ENCODE measurements around the gene ANO2.
A peak's percentile ranks its signal among the peaks of the same experiment; 100 is the strongest.

ANO2 gene

GRCh38 chr12:5570416-5570815, 374.6 kb downstream of the ANO2 start:
- no peak for TF ChIP-seq CTCF (IDR thresholded peaks at IDR 0.05; ENCODE audit: low read depth, low read length)
- no peak overlapping the region for H3K4me3 ChIP-seq (ENCODE audit: low read depth, low read length)

GRCh38 chr12:5568325-5568981, 376.6 kb downstream of the ANO2 start:
- H3K4me3 ChIP-seq (ENCODE audit: low read depth, low read length) = no peak overlapping the region
- no peak for TF ChIP-seq CTCF (IDR thresholded peaks at IDR 0.05; ENCODE audit: low read depth, low read length)

- no peak for TF ChIP-seq CTCF (IDR thresholded peaks at IDR 0.05; ENCODE audit: low read depth, low read length)
- no peak overlapping the region for H3K4me3 ChIP-seq (ENCODE audit: low read depth, low read length)
Measured at GRCh38 chr12:5567016-5567725, 377.9 kb downstream of the ANO2 start.

DNA sequence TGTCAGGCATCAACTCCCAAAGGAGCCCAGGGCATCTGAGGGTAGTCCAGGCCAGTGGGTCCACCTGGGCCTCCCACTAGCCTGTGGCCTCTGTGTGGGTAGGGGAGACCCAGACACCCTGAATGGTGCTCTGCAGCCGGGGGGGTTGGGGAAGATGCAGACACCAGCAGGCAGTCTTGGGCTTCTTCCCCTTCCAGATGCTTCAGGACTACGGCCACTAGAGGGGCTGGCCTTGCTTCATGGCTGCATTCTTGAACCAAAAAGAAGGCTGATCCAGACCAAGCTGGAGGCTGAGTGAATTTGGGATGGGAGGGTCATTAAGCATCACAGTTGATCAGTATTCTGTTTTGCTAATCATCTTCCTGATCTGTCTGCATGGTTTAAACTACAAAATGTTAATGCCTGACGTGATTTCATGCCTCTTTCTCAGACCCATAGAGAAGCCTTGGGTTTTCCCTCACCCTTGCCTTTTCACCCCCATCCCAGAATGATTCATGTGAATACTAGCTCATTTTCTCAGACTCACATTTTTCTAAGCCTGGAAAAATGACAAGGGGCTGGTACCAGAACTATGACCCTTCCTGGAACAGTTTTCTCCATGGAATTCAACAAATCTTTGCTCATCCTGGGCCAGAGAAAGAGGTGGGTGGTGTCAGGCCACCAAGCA, 379.0 kb downstream of the ANO2 start:
- no peak overlapping the region for H3K4me3 ChIP-seq (ENCODE audit: low read depth, low read length)
- TF ChIP-seq CTCF (IDR thresholded peaks at IDR 0.05; ENCODE audit: low read depth, low read length) = peak; percentile 29; the same call in 1 of the 2 replicates

DNA sequence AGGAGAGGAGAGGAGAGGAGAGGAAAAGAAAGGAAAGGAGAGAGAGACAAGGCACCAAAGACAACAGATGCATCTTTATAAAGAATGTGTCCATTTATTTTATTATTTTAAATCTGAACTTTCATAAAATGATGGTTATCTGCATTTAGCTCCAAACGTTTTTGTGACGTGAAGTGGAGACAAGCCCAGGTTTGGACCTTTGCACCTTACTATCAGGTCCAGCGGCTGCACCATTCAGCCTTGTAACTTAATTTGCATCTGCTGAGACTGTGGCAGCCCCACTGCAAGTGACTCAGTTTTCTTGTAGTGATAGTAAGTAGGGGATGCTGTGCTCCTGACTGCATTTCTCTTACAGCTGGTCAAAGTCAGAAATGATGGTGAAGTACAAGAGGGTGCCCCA, 382.5 kb downstream of the ANO2 start:
- H3K4me3 ChIP-seq (ENCODE audit: low read depth, low read length) = no peak overlapping the region
- no peak for TF ChIP-seq CTCF (IDR thresholded peaks at IDR 0.05; ENCODE audit: low read depth, low read length)

DNA sequence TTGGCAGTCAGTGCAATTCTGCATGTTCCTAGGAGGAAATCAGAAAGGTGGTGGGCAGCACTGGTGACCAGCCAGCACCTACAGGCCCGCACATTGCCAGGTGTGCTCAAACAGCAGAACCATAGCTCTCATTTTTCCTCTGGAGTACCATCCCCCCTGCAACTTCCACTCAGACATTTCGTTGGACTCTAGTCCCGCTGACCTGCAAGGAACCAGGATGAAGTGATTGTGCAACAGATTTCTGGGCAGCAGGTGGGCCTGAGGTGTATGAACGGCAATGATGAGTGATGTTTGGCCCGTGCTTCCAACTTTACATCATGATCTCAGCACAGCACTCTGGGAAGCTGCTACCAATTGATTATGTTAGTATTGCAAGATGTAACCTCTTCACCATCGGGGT, 383.2 kb downstream of the ANO2 start:
- no peak overlapping the region for H3K4me3 ChIP-seq (ENCODE audit: low read depth, low read length)
- TF ChIP-seq CTCF (IDR thresholded peaks at IDR 0.05; ENCODE audit: low read depth, low read length) = no peak

GRCh38 chr12:5561057-5561456, 384.0 kb downstream of the ANO2 start:
- TF ChIP-seq CTCF (IDR thresholded peaks at IDR 0.05; ENCODE audit: low read depth, low read length) = no peak
- no peak overlapping the region for H3K4me3 ChIP-seq (ENCODE audit: low read depth, low read length)
